OCI-LY1 (cell line): ENCODE measurements around the gene AGAP1.

ENCODE experiments used
- H2AFZ ChIP-seq: fragments of 200-600 bp; sonication (generic), shearing (Covaris generic); 2 replicates; pipeline ENCODE4 v1.6.0; 2014; ENCODE audit warnings: antibody characterized with exemption, mild to moderate bottlenecking, low read length
- H3F3A ChIP-seq: fragments of 200-600 bp; sonication (generic), shearing (Covaris generic); 2 replicates; pipeline ENCODE4 v1.6.0; 2014; ENCODE audit warnings: mild to moderate bottlenecking, antibody characterized with exemption, low read length, moderate library complexity; ENCODE audit not compliant: insufficient read depth
- H3K27ac ChIP-seq: fragments of 200-600 bp; sonication (generic); 2 replicates; pipeline ENCODE4 v1.5.1; 2014; ENCODE audit warnings: low read length, mixed run types, mild to moderate bottlenecking, low read depth; ENCODE audit not compliant: poor library complexity, severe bottlenecking
- H3K27me3 ChIP-seq: fragments of 200-600 bp; sonication (generic); 2 replicates; pipeline ENCODE4 v1.6.0; 2014; ENCODE audit warnings: antibody characterized with exemption, mild to moderate bottlenecking, low read length, moderate library complexity; ENCODE audit not compliant: insufficient read depth
- H3K36me3 ChIP-seq: fragments of 200-600 bp; sonication (generic); 2 replicates; pipeline ENCODE4 v1.6.1; 2014; ENCODE audit warnings: mild to moderate bottlenecking, antibody characterized with exemption, low read length, moderate library complexity, mixed read lengths; ENCODE audit not compliant: insufficient read depth
- H3K4me1 ChIP-seq: fragments of 200-600 bp; sonication (generic); 2 replicates; pipeline ENCODE4 v1.5.1; 2014; ENCODE audit warnings: mild to moderate bottlenecking, low read length, moderate library complexity; ENCODE audit not compliant: insufficient read depth, severe bottlenecking
- H3K4me2 ChIP-seq: fragments of 200-600 bp; sonication (generic), shearing (Covaris generic); 2 replicates; pipeline ENCODE4 v1.6.1; 2014; ENCODE audit warnings: low read length
- H3K4me3 ChIP-seq: fragments of 200-600 bp; sonication (generic); 2 replicates; pipeline ENCODE4 v1.5.1; 2014; ENCODE audit warnings: low read length, low read depth, mild to moderate bottlenecking, mixed read lengths; ENCODE audit not compliant: poor library complexity, severe bottlenecking
- H3K79me2 ChIP-seq: fragments of 200-600 bp; shearing (Covaris generic); 2 replicates; pipeline ENCODE4 v1.6.1; 2016; ENCODE audit warnings: mixed run types, low read length, mixed read lengths; ENCODE audit not compliant: insufficient read depth
- H3K9ac ChIP-seq: fragments of 200-600 bp; sonication (generic), shearing (Covaris generic); 2 replicates; pipeline ENCODE4 v1.6.1; 2014; ENCODE audit warnings: mild to moderate bottlenecking, low read length, mixed read lengths
- H3K9me2 ChIP-seq: fragments of 200-600 bp; sonication (generic), shearing (Covaris generic); 2 replicates; pipeline ENCODE4 v1.6.1; 2014; ENCODE audit warnings: low read depth, mild to moderate bottlenecking, low read length, mixed read lengths
- H3K9me3 ChIP-seq: fragments of 200-600 bp; shearing (Covaris generic); 2 replicates; pipeline ENCODE4 v1.6.1; 2014; ENCODE audit warnings: low read length, mixed read lengths
- H4K20me1 ChIP-seq: fragments of 200-600 bp; sonication (generic), shearing (Covaris generic); 2 replicates; pipeline ENCODE4 v1.6.0; 2016; ENCODE audit warnings: mild to moderate bottlenecking, low read length; ENCODE audit not compliant: insufficient read depth
- EZH2 ChIP-seq: fragments of 200-600 bp; sonication (generic), shearing (Covaris generic); IDR thresholded peaks from 2 replicates; pipeline ENCODE4 v1.8.0; 2017; ENCODE audit warnings: borderline replicate concordance, mixed run types, mild to moderate bottlenecking, antibody characterized with exemption, low read length, moderate library complexity, mixed read lengths
- TF ChIP-seq, protein P1 (sequence below): fragments of 200-600 bp; sonication (generic), shearing (Covaris generic); IDR thresholded peaks from 2 replicates; pipeline ENCODE4 v1.5.1; 2017; ENCODE audit warnings: mild to moderate bottlenecking, antibody characterized with exemption, low read length, moderate library complexity, mixed read lengths

Gene AGAP1

GRCh38 chr2:236125541-236125940 is 631.7 kb downstream of the AGAP1 start:
- no peak overlapping the region for H3K4me3 ChIP-seq
- H3K4me2 ChIP-seq, result no peak overlapping the region
- H3K9ac ChIP-seq, result no peak overlapping the region
- H4K20me1 ChIP-seq, result no peaks in the 10 kb centered on the region
- no peak for TF ChIP-seq EZH2
- TF ChIP-seq, protein P1, sequence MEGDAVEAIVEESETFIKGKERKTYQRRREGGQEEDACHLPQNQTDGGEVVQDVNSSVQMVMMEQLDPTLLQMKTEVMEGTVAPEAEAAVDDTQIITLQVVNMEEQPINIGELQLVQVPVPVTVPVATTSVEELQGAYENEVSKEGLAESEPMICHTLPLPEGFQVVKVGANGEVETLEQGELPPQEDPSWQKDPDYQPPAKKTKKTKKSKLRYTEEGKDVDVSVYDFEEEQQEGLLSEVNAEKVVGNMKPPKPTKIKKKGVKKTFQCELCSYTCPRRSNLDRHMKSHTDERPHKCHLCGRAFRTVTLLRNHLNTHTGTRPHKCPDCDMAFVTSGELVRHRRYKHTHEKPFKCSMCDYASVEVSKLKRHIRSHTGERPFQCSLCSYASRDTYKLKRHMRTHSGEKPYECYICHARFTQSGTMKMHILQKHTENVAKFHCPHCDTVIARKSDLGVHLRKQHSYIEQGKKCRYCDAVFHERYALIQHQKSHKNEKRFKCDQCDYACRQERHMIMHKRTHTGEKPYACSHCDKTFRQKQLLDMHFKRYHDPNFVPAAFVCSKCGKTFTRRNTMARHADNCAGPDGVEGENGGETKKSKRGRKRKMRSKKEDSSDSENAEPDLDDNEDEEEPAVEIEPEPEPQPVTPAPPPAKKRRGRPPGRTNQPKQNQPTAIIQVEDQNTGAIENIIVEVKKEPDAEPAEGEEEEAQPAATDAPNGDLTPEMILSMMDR, result no peak
- no peaks in the 10 kb centered on the region for H3K27me3 ChIP-seq
- no peaks in the 10 kb centered on the region for H3K79me2 ChIP-seq
- H3K4me1 ChIP-seq, result no peaks in the 10 kb centered on the region
- H3K36me3 ChIP-seq, result no peaks in the 10 kb centered on the region
- H3K27ac ChIP-seq, result no peak overlapping the region
- no peaks in the 10 kb centered on the region for H3F3A ChIP-seq
- H3K9me2 ChIP-seq, result no peaks in the 10 kb centered on the region
- H3K9me3 ChIP-seq, result no peaks in the 10 kb centered on the region
- no peak overlapping the region for H2AFZ ChIP-seq

- Histone ChIP-seq H3K4me1 (no peaks in the 10 kb centered on the region), H3K36me3 (no peaks in the 10 kb centered on the region), H3K4me2 (no peak overlapping the region), H4K20me1 (no peaks in the 10 kb centered on the region), H3K9me3 (no peaks in the 10 kb centered on the region), H2AFZ (no peak overlapping the region), H3K27ac (no peak overlapping the region), H3F3A (no peaks in the 10 kb centered on the region), H3K9me2 (no peaks in the 10 kb centered on the region), H3K4me3 (no peak overlapping the region), H3K79me2 (no peaks in the 10 kb centered on the region), H3K27me3 (no peaks in the 10 kb centered on the region), H3K9ac (no peak overlapping the region)
- no peak for TF ChIP-seq EZH2
- TF ChIP-seq, protein P1, result no peak
Observed at GRCh38 chr2:236127010-236127409, 633.2 kb downstream of the AGAP1 start.

DNA sequence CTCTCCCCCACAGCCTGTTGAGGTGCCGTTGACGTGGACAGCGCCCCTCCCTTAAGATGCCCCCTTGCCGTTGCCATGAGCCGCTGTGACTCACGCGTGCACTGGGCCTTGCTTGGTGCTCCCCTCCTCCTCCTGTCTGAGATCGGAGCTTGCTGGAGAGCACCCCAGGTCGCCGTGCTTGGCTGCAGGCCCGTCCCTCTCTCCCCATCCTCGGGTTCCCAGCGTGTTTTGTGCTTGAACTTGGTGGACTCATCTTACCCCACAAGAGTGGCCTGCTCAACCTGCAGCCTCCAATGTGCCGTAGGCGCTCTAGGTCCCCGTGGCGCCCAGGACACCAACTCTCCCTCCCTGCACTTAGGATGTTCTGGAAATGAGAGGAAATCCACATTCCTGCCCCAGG is 634.5 kb downstream of the AGAP1 start:
- H3K4me2 ChIP-seq, result no peak overlapping the region

More for the DNA sequence above, 634.5 kb downstream of the AGAP1 start:
- Histone ChIP-seq H3K9ac (no peak overlapping the region), H3K27ac (no peak overlapping the region), H3K27me3 (no peaks in the 10 kb centered on the region), H3K9me2 (no peaks in the 10 kb centered on the region), H3F3A (no peaks in the 10 kb centered on the region), H3K4me3 (no peak overlapping the region), H4K20me1 (no peaks in the 10 kb centered on the region), H3K9me3 (no peaks in the 10 kb centered on the region), H3K79me2 (no peaks in the 10 kb centered on the region), H2AFZ (no peak overlapping the region), H3K36me3 (no peaks in the 10 kb centered on the region), H3K4me1 (no peaks in the 10 kb centered on the region)
- TF ChIP-seq, protein P1, result no peak
